Renal pelvis (tissue), 12 donors: ENCODE data around the gene GAD1. TPM values are rescaled to one million over a fixed set of nuclear protein-coding genes. Genes with fewer than 3 reads are reported as not detected.
A peak's percentile ranks its signal among the peaks of the same experiment; 100 is the strongest.

Source experiments
- DNase-seq: peaks from one replicate; pipeline ENCODE4 v3.0.0-alpha.2; 2013
- long read RNA-seq, 16 experiments: transcript quantifications; one replicate each; lab custom pipeline, GENCODE V29; 2026
- polyA plus RNA-seq, 3 donors: library from polyadenylated mRNA; unstranded; fragments of 120-200 nt; gene quantifications; one replicate each; pipeline ENCODE4 v1.2.1, GENCODE V29; 2013; ENCODE audit not compliant: insufficient read length in 3 of 3

The GAD1 gene
- 1 to 10 TPM in 2 of 3 donors, under 1 TPM in 1; 0.68 to 1.5 (median 1.2) TPM for polyA plus RNA-seq
- long read RNA-seq, donor 1 = 0 reads
- long read RNA-seq, donor 2 = 0 reads
- long read RNA-seq, donor 3, partial matches to known transcripts = 0 of 1 reads
- long read RNA-seq, donor 3, other reads (novel, unspliced or antisense) = 0 of 1 reads
- long read RNA-seq, donor 4 = 0 reads
- long read RNA-seq, donor 5 = 0 reads
- long read RNA-seq, donor 6 = 0 reads
- long read RNA-seq, donor 7 = 0 reads
- long read RNA-seq, donor 8 = 0 reads
- long read RNA-seq, donor 9 = 0 reads
- long read RNA-seq, donor 10 = 0 reads
- long read RNA-seq, donor 11 = 0 reads
- long read RNA-seq, donor 12 = 0 reads
- long read RNA-seq, donor 13 = 0 reads
- long read RNA-seq, donor 14 = 0 reads
- long read RNA-seq, donor 15 = 0 reads
- long read RNA-seq, donor 16 = 0 reads

DNA sequence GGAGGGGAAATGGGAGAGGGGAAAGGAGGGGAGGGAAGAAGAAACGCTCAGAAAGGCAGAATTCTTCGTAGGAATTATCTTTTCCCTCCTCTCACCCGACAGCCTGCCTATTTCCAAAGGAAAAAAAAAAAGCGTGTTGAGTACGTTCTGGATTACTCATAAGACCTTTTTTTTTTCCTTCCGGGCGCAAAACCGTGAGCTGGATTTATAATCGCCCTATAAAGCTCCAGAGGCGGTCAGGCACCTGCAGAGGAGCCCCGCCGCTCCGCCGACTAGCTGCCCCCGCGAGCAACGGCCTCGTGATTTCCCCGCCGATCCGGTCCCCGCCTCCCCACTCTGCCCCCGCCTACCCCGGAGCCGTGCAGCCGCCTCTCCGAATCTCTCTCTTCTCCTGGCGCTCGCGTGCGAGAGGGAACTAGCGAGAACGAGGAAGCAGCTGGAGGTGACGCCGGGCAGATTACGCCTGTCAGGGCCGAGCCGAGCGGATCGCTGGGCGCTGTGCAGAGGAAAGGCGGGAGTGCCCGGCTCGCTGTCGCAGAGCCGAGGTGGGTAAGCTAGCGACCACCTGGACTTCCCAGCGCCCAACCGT is at the start of gene GAD1:
Gene GAD1 (plus strand): TSS at position 384 of the 589 bp plus-strand sequence. CDS start 1,705 bp downstream, outside the sequence.
- no peak for DNase-seq

DNA sequence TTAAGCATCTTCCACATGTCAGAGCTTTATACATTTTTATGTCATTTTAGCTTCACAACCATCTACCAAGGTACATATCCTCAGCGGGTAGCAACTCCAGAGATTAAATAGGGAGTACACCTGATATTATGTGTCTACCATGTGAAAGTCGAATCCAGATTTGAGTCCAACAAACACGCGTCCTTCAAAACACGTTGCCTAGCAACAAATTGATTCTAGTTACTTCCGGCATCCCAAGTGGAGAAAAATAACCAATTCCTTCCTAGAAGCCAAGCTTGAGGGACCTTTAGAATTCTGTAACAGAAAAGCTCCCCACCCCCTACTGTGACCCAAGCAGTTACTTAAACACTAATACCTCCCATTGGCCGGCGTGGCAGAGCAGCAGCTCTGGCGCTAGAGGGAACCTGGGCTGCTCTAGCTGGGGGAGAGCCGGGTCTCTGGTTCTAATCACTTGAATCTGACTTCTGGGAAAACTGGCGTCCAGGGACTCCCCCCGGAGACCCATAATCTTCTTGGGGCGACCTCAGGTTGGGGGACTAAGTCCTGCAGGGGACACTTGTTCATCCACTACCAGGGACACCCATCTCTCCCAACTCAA is 46.6 kb upstream of the GAD1 start, which contains the start of gene ERICH2:
Gene ERICH2 (plus strand): TSS at position 371 of the 598 bp plus-strand sequence. CDS start 304 bp downstream, outside the sequence.
- DNase-seq = peak; percentile 74

DNA sequence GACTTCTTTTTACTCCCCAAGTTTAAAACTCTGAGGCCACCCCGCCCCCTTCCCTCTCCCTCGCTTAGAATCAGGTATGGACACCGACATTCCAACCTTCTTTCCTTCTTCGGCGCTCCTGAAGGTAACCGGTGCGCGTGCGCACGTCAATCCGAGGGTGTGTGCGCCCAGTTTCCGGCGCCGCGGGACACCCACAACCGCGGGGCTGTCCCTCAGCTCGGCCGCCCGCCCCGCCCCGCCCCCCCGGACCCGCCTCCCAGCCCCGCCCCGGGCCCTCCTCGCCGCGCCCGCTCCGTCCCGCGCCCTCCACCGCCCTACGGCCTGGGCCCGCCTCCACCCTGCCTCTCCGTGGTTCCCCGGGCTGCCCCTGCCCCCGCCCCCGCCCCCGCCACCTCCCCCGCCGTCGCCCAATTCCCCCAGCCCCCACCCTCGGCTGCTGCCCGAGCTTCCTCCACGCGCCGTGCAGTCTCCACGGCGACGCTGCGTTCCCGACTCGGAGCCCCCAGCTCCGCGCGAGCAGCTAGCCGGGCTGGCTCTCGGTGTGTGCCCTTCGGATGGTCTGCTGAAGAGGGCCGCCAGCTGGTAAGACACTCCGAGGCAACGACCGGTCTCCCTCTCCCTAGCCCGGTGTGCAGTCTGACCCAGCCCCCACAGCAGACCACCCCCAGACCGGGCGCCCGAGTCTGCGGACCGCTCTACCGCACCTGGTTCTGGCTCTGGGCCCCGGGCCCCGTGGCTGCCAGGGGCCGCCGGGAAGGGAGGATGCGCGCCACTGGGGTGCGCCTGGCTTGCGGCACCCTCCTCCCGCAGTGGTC is 45.9 kb upstream of the GAD1 start:
- DNase-seq = peak; percentile 64

DNA sequence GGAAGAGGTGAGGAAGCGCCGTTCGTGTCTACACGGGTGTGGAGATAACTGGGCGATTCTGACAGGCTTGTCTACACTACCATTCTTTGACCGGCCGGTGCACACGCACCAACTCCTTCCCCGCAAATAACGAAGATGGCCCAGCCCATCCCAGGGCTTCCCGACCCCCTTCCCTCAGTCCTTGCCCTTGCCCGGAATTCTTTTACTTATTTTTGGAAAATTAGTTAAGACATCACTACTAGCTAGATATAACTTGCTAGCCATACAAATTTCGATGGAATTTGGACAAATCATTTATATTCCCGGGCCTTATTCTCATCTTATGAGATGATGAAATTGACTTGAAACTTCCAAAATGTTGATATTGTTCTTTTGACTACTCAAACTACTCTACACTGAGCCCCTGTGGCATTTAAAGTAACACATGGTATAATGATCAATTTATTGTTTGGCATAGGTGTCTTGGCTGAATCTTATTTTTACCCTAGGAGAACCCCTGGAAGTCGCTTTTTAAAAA is 45.2 kb upstream of the GAD1 start:
- no peak for DNase-seq

GRCh38 chr2:170772295-170772694 is 44.4 kb upstream of the GAD1 start:
- DNase-seq = no peak

GRCh38 chr2:170774074-170774473 is 42.6 kb upstream of the GAD1 start:
- DNase-seq = no peak

- DNase-seq = no peak
Measured at GRCh38 chr2:170778900-170779299, 37.8 kb upstream of the GAD1 start.

DNA sequence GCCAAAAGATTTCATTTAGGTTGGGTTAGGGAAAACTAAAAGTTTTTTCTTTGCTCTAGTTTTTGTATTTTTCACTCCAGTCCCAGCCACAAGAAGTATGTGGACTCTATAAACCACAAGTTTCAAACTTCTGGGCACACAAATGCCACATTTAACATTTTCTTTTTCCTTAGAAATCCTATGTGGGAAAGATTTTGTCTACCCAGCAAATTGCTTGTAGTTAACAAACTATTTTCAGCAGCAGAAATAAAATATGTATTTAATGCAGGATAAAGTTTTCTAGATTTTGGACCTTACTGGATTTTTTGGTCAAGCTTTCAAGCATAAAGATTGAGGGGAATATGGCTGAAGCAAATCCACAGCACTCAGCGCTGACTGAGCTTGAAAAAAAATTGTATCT is 37.4 kb upstream of the GAD1 start:
- no peak for DNase-seq

GRCh38 chr2:170782673-170783072 is 34.0 kb upstream of the GAD1 start:
- no peak for DNase-seq

- DNase-seq = no peak
Measured at GRCh38 chr2:170783549-170783948, 33.1 kb upstream of the GAD1 start.

DNA sequence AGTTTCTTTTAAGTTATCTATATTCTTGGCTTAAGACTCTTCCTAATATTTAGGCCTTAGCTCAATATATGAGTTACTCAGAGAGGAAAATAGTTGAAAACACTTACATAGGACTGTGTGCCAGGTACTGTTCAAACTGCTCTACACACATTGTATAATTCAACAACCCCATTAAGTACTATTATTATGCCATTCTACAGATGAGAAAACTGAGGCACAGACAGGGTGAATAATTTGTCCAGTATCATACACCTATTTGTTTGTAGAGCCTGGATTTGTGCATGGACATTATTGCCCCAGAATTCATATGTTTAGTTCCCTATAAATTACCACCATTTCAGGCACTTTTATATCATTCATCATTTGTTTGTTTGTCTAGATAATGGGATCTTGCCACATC is 17.7 kb upstream of the GAD1 start:
- DNase-seq = no peak

GRCh38 chr2:170806548-170806947 is 10.1 kb upstream of the GAD1 start:
- DNase-seq = no peak

DNA sequence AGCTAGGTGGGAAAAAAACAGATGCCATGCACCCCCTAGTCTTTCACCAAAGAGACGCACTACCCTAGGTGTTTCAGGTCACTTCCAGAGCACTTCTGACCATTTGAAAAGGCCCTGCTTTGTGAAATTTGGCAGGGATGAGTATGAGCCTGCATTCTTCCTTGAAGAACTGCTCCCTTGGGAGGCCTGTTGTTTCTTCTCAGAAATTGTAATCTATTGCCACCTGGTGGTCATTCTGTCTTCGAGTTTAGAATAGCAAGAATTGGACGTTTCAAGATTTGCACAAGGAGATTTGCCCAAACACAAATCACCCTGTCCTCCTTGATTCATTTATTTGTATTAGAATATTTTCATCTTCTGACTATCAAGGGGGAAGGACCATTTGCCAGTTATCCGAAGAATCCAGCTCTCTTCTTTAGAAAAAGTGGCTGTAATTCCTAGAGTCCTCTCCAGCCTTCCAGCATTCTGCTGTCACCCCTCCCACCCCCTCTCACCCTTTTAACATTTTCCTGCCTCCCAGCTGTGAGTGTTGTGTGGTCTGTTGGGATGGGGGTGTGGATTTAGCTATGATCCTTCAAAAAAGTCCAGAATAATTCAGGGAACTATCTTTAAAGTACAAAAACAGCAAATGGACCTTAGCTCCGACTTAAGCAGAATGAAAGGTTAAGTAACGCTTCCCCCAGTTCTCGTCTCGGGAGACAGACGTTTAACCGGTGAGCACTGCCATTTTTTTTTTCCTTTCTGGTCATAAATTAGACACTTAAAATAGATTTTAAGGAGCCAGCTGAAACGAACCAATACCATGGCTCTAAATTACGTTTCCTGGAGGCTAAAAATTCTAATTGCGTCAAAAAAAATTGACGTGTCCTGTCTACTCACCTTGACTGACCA is 3.7 kb upstream of the GAD1 start:
- peak; percentile 86 for DNase-seq

GRCh38 chr2:170813611-170814532 is 2.8 kb upstream of the GAD1 start:
- DNase-seq = peak; percentile 85

GRCh38 chr2:170814533-170815230 is 2.0 kb upstream of the GAD1 start:
- DNase-seq = no peak

- no peak for DNase-seq
Measured at GRCh38 chr2:170815311-170815710, 1.4 kb upstream of the GAD1 start.

GRCh38 chr2:170815746-170816503 is 762 bp upstream of the GAD1 start:
- DNase-seq = peak; percentile 76
